DOHH2 (cell line): ENCODE results near the gene NPAS3.

Source experiments
- H3F3A ChIP-seq: fragments of 200-600 bp; sonication (generic), shearing (Covaris generic); 2 replicates; pipeline ENCODE4 v1.6.0; 2016; ENCODE audit warnings: antibody characterized with exemption, mild to moderate bottlenecking; ENCODE audit not compliant: control insufficient read depth, insufficient read depth
- H3K27ac ChIP-seq: fragments of 200-600 bp; sonication (generic); 2 replicates; pipeline ENCODE4 v1.5.1; 2014; ENCODE audit warnings: low read depth, mild to moderate bottlenecking, low read length, moderate library complexity
- H3K27me3 ChIP-seq: fragments of 200-600 bp; sonication (generic); 2 replicates; pipeline ENCODE4 v1.6.1; 2014; ENCODE audit warnings: mild to moderate bottlenecking, low read length, mixed read lengths; ENCODE audit not compliant: control insufficient read depth
- H3K36me3 ChIP-seq: fragments of 200-600 bp; sonication (generic); 2 replicates; pipeline ENCODE4 v1.6.1; 2014; ENCODE audit warnings: mild to moderate bottlenecking, low read length, moderate library complexity, mixed read lengths; ENCODE audit not compliant: control insufficient read depth
- H3K4me1 ChIP-seq: fragments of 200-600 bp; sonication (generic); 2 replicates; pipeline ENCODE4 v1.6.1; 2014; ENCODE audit warnings: mild to moderate bottlenecking, low read length, mixed read lengths; ENCODE audit not compliant: control insufficient read depth
- H3K4me2 ChIP-seq: fragments of 200-600 bp; sonication (generic); 2 replicates; pipeline ENCODE4 v1.6.0; 2014; ENCODE audit warnings: mild to moderate bottlenecking, low read length, moderate library complexity
- H3K4me3 ChIP-seq: fragments of 200-600 bp; sonication (generic); 2 replicates; pipeline ENCODE4 v1.5.1; 2014; ENCODE audit warnings: mild to moderate bottlenecking, low read length, mixed read lengths
- H3K79me2 ChIP-seq: fragments of 200-600 bp; sonication (generic); 2 replicates; pipeline ENCODE4 v1.6.1; 2014; ENCODE audit warnings: mild to moderate bottlenecking, low read length, mixed read lengths; ENCODE audit not compliant: control insufficient read depth
- H3K9me2 ChIP-seq: fragments of 200-600 bp; sonication (generic); replicated peaks from 2 replicates; pipeline ENCODE4 v1.6.1; 2014; ENCODE audit warnings: mild to moderate bottlenecking, low read length, mixed read lengths; ENCODE audit not compliant: control insufficient read depth
- H3K9me3 ChIP-seq: fragments of 200-600 bp; sonication (generic); 2 replicates; pipeline ENCODE4 v1.6.1; 2014; ENCODE audit warnings: antibody characterized with exemption, low read length, mixed read lengths; ENCODE audit not compliant: control insufficient read depth, insufficient read depth
- H4K20me1 ChIP-seq: fragments of 200-600 bp; sonication (generic); 2 replicates; pipeline ENCODE4 v1.6.0; 2014; ENCODE audit warnings: low read depth, mild to moderate bottlenecking, antibody characterized with exemption, low read length, moderate library complexity; ENCODE audit not compliant: control insufficient read depth, insufficient read depth
- EZH2phosphoT487 ChIP-seq: fragments of 200-600 bp; sonication (generic); IDR thresholded peaks from 2 replicates; pipeline ENCODE4 v1.6.1; 2017; ENCODE audit warnings: borderline replicate concordance, mild to moderate bottlenecking, antibody characterized with exemption, low read length, moderate library complexity, mixed read lengths
- TF ChIP-seq, protein P1 (sequence below): fragments of 200-600 bp; sonication (generic); IDR thresholded peaks from one replicate; pipeline ENCODE4 v1.5.1; 2014; ENCODE audit warnings: antibody characterized with exemption, mild to moderate bottlenecking, low read depth, low read length; ENCODE audit not compliant: poor library complexity, severe bottlenecking

Gene NPAS3

GRCh38 chr14:33734387-33734786 lies 795.7 kb downstream of the NPAS3 start:
- no peak overlapping the region for H3K27ac ChIP-seq
- H3K79me2 ChIP-seq: no peaks in the 10 kb centered on the region
- H3K4me2 ChIP-seq: no peak overlapping the region
- no peak overlapping the region for H3K4me3 ChIP-seq
- H3K9me2 ChIP-seq: no peaks in the 10 kb centered on the region
- H3K4me1 ChIP-seq: no peaks in the 10 kb centered on the region
- no peaks in the 10 kb centered on the region for H3K9me3 ChIP-seq
- no peaks in the 10 kb centered on the region for H3K27me3 ChIP-seq
- no peaks in the 10 kb centered on the region for H3F3A ChIP-seq
- no peaks in the 10 kb centered on the region for H3K36me3 ChIP-seq
- TF ChIP-seq EZH2phosphoT487: no peak
- TF ChIP-seq, protein P1, sequence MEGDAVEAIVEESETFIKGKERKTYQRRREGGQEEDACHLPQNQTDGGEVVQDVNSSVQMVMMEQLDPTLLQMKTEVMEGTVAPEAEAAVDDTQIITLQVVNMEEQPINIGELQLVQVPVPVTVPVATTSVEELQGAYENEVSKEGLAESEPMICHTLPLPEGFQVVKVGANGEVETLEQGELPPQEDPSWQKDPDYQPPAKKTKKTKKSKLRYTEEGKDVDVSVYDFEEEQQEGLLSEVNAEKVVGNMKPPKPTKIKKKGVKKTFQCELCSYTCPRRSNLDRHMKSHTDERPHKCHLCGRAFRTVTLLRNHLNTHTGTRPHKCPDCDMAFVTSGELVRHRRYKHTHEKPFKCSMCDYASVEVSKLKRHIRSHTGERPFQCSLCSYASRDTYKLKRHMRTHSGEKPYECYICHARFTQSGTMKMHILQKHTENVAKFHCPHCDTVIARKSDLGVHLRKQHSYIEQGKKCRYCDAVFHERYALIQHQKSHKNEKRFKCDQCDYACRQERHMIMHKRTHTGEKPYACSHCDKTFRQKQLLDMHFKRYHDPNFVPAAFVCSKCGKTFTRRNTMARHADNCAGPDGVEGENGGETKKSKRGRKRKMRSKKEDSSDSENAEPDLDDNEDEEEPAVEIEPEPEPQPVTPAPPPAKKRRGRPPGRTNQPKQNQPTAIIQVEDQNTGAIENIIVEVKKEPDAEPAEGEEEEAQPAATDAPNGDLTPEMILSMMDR: no peak
- no peaks in the 10 kb centered on the region for H4K20me1 ChIP-seq

DNA sequence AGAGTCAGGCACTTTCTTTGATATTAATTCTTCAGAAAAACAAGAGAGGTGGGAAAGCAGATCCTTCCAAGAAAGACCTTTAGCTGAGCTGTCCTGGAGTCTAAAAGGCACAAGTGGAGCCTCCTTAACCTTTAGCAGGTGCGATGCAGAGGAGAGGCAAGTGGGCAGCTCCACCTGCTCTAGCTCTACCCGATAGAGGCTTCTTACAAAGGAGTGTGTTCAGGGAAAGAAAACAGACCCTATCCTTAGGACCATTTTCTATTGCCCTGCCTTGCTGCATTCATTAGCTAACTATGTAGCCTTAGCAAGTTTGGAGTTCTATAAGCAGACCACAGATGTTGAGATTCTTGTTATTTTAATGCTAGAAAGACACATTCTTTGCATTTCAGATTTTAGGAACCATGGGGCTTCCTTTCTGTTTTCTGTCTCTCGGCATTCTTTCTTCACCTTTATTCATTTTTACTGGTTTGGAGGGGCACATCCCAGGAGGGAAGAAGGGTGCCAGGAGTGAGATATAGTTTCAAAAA lies 797.7 kb downstream of the NPAS3 start:
- no peak overlapping the region for H3K4me2 ChIP-seq
- no peaks in the 10 kb centered on the region for H3K27me3 ChIP-seq
- H3K27ac ChIP-seq: no peak overlapping the region
- H3K36me3 ChIP-seq: no peaks in the 10 kb centered on the region
- no peak for TF ChIP-seq EZH2phosphoT487
- no peaks in the 10 kb centered on the region for H3K9me2 ChIP-seq
- no peaks in the 10 kb centered on the region for H4K20me1 ChIP-seq
- H3K79me2 ChIP-seq: no peaks in the 10 kb centered on the region
- H3F3A ChIP-seq: no peaks in the 10 kb centered on the region
- no peaks in the 10 kb centered on the region for H3K9me3 ChIP-seq
- no peak overlapping the region for H3K4me3 ChIP-seq
- no peaks in the 10 kb centered on the region for H3K4me1 ChIP-seq

GRCh38 chr14:33736979-33737378 lies 798.3 kb downstream of the NPAS3 start:
- TF ChIP-seq, protein P1: no peak
- TF ChIP-seq EZH2phosphoT487: no peak
- Histone ChIP-seq H3K4me1 (no peaks in the 10 kb centered on the region), H3K9me2 (no peaks in the 10 kb centered on the region), H3F3A (no peaks in the 10 kb centered on the region), H3K27ac (no peak overlapping the region), H3K79me2 (no peaks in the 10 kb centered on the region), H4K20me1 (no peaks in the 10 kb centered on the region), H3K4me2 (no peak overlapping the region), H3K36me3 (no peaks in the 10 kb centered on the region), H3K4me3 (no peak overlapping the region), H3K27me3 (no peaks in the 10 kb centered on the region), H3K9me3 (no peaks in the 10 kb centered on the region)

DNA sequence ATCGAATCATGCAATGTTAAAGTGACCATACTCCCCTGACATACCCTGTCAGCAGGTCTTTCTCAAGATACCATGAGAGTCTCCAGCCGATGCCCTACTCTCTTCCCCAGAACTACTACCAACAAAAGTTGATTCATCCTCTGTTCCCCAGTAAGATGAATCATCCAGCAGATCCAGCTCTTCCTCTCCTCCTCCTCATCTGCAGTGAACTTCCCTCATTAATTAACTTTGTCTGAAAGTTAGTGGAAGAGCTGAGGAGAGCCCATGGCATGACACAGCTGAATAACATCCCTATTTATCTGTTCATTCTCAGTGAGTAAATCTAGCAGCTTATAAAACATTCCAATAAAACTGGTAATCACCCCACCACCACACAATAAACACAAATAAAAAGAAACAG lies 798.8 kb downstream of the NPAS3 start:
- TF ChIP-seq EZH2phosphoT487: no peak
- TF ChIP-seq, protein P1: no peak
- Histone ChIP-seq H3F3A (no peaks in the 10 kb centered on the region), H4K20me1 (no peaks in the 10 kb centered on the region), H3K79me2 (no peaks in the 10 kb centered on the region), H3K4me2 (no peak overlapping the region), H3K9me2 (no peaks in the 10 kb centered on the region), H3K9me3 (no peaks in the 10 kb centered on the region), H3K36me3 (no peaks in the 10 kb centered on the region), H3K4me1 (no peaks in the 10 kb centered on the region), H3K27me3 (no peaks in the 10 kb centered on the region), H3K27ac (no peak overlapping the region), H3K4me3 (no peak overlapping the region)
